A549 (cell line): ENCODE results near the gene IFT25. TPM values are rescaled to one million over a fixed set of nuclear protein-coding genes. Genes with fewer than 3 reads are reported as not detected.

Experiments used
- ATAC-seq, 2 experiments: fragments of 200-7000 bp in 1 of 2; fragments of >200 bp in 1 of 2; cut with Nextera tagmentation in 1 of 2; cut with Tn5 transposase in 1 of 2; 3 replicates each; pipeline versions ENCODE4 v1.8.0 to v1.9.1; 2018 to 2020; ENCODE audit warnings: mild to moderate bottlenecking in 1 of 2, moderate library complexity in 1 of 2
- CTCF ChIA-PET: fragments of 300-600 bp; sonication (Branson Sonifier 250); formaldehyde crosslinking; extraction: SDS; loops from one replicate; lab custom pipeline; 2021; ENCODE audit warnings: antibody characterized with exemption, inconsistent platforms; lab: Yijun Ruan, JAX
- POLR2A ChIA-PET: fragments of 350-600 bp; formaldehyde crosslinking; extraction: SDS; loops from one replicate; lab custom pipeline; 2021; ENCODE audit warnings: antibody characterized with exemption, inconsistent platforms; lab: Yijun Ruan, JAX
- DNase-seq, 2 experiments: peaks; one replicate each; pipeline versions ENCODE4 v3.0.0 to v3.0.0-alpha.2; 2011 to 2016; ENCODE audit warnings: low read depth in 1 of 2, low spot score in 1 of 2
- FAIRE-seq: peaks from 2 replicates; lab custom pipeline; 2011; peaks lifted over from hg19 to GRCh38; lab: Jason Lieb, UNC
- H3K27ac ChIP-seq, 2 experiments: fragments of >200 bp; sonication (Bioruptor Twin); formaldehyde crosslinking; 3 replicates each; pipeline ENCODE4 v1.5.1; 2016 to 2017
- H3K4me1 ChIP-seq: fragments of >200 bp; sonication (Bioruptor Twin); formaldehyde crosslinking; 3 replicates; pipeline ENCODE4 v1.6.1; 2016
- H3K4me2 ChIP-seq: fragments of >200 bp; sonication (Bioruptor Twin); formaldehyde crosslinking; 3 replicates; pipeline ENCODE4 v1.6.1; 2016
- H3K4me3 ChIP-seq: fragments of >200 bp; sonication (Bioruptor Twin); formaldehyde crosslinking; 3 replicates; pipeline ENCODE4 v1.5.1; 2016
- H3K9me3 ChIP-seq: fragments of >200 bp; sonication (Bioruptor Twin); formaldehyde crosslinking; 3 replicates; pipeline ENCODE4 v1.6.1; 2016
- BCL3 ChIP-seq: fragments of >200 bp; sonication (Bioruptor Twin); formaldehyde crosslinking; IDR thresholded peaks from 3 replicates; pipeline ENCODE4 v1.6.1; 2016
- CBX2 ChIP-seq: fragments of 200-600 bp; sonication (generic); IDR thresholded peaks from 2 replicates; pipeline ENCODE4 v1.6.1; 2016; ENCODE audit warnings: low read depth, mild to moderate bottlenecking, borderline replicate concordance
- CTCF ChIP-seq: fragments of >200 bp; sonication (Bioruptor Twin); formaldehyde crosslinking; IDR thresholded peaks from 3 replicates; pipeline ENCODE4 v1.5.1; 2016
- E2F6 ChIP-seq: IDR thresholded peaks from 2 replicates; pipeline ENCODE4 v1.6.1; 2012; ENCODE audit warnings: low read depth, borderline replicate concordance
- FOSB ChIP-seq: fragments of 250-450 bp; sonication (Bioruptor Pico); IDR thresholded peaks from 2 replicates; pipeline ENCODE4 v1.5.0; 2020; ENCODE audit warnings: mild to moderate bottlenecking, moderate library complexity
- GATA3 ChIP-seq: IDR thresholded peaks from 2 replicates; pipeline ENCODE4 v1.6.1; 2012; ENCODE audit warnings: borderline replicate concordance
- HEYL ChIP-seq: fragments of 250-450 bp; sonication (Bioruptor Pico); IDR thresholded peaks from 2 replicates; pipeline ENCODE4 v1.8.0; 2021; ENCODE audit warnings: mild to moderate bottlenecking, moderate library complexity
- HOXA7 ChIP-seq: fragments of 250-450 bp; sonication (Bioruptor Pico); IDR thresholded peaks from 2 replicates; pipeline ENCODE4 v1.5.0; 2020; ENCODE audit warnings: mild to moderate bottlenecking, moderate library complexity
- HOXB13 ChIP-seq: fragments of 250-450 bp; sonication (Bioruptor Pico); IDR thresholded peaks from 2 replicates; pipeline ENCODE4 v1.5.0; 2020; ENCODE audit warnings: low read depth, mild to moderate bottlenecking, moderate library complexity
- JUN ChIP-seq, 2 experiments: fragments of >200 bp; sonication (Bioruptor Twin); formaldehyde crosslinking; IDR thresholded peaks; 2 replicates in 1 of 2; 3 replicates in 1 of 2; pipeline ENCODE4 v1.6.1; 2016 to 2017
- JUNB ChIP-seq: fragments of >200 bp; sonication (Bioruptor Twin); formaldehyde crosslinking; IDR thresholded peaks from 2 replicates; pipeline ENCODE4 v1.6.1; 2016
- MAZ ChIP-seq: fragments of 150-350 bp; IDR thresholded peaks from 2 replicates; pipeline ENCODE4 v1.6.1; 2014; ENCODE audit warnings: antibody characterized with exemption, low read depth, low read length, borderline replicate concordance
- NFE2L2 ChIP-seq: fragments of 150-350 bp; conservative IDR thresholded peaks from 2 replicates; pipeline ENCODE4 v1.6.1; 2014; ENCODE audit warnings: low read length
- NR3C1 ChIP-seq: fragments of >200 bp; sonication (Bioruptor Twin); formaldehyde crosslinking; IDR thresholded peaks from 3 replicates; pipeline ENCODE4 v1.6.1; 2017
- RAD21 ChIP-seq, 2 experiments: fragments of >200 bp in 1 of 2; sonication (Bioruptor Twin) in 1 of 2; formaldehyde crosslinking in 1 of 2; IDR thresholded peaks in 1 of 2; conservative IDR thresholded peaks in 1 of 2; 2 replicates in 1 of 2; 3 replicates in 1 of 2; pipeline ENCODE4 v1.6.1; 2012 to 2018; ENCODE audit warnings: inconsistent platforms in 1 of 2
- RARB ChIP-seq: fragments of 250-450 bp; sonication (Bioruptor Pico); IDR thresholded peaks from 2 replicates; pipeline ENCODE4 v1.8.0; 2021; ENCODE audit warnings: mild to moderate bottlenecking, moderate library complexity
- REST ChIP-seq: fragments of 200-600 bp; sonication (generic); IDR thresholded peaks from 2 replicates; pipeline ENCODE4 v1.6.1; 2016; ENCODE audit warnings: antibody characterized with exemption, mild to moderate bottlenecking, moderate library complexity
- TFCP2L1 ChIP-seq: fragments of 250-450 bp; sonication (Bioruptor Pico); IDR thresholded peaks from 2 replicates; pipeline ENCODE4 v1.5.0; 2021; ENCODE audit warnings: mild to moderate bottlenecking
- TP53 ChIP-seq: fragments of 250-450 bp; sonication (Bioruptor Pico); IDR thresholded peaks from 2 replicates; pipeline ENCODE4 v1.5.0; 2021; ENCODE audit warnings: mild to moderate bottlenecking, moderate library complexity
- ZNF302 ChIP-seq: fragments of 250-450 bp; sonication (Bioruptor Pico); IDR thresholded peaks from 2 replicates; pipeline ENCODE4 v1.9.0; 2021; ENCODE audit warnings: inconsistent platforms, mild to moderate bottlenecking, moderate library complexity
- WGBS: methylation state at CpG from one replicate; pipeline ENCODE4 v1.1.6; 2017; ENCODE audit errors: missing lambda C conversion rate; 5-methylcytosine and 5-hydroxymethylcytosine counted together
- polyA plus RNA-seq, 4 experiments: library from polyadenylated mRNA; depleted of rRNA in 3 of 4; stranded (reverse); fragments of >200 nt; fragmentation: RNase III in 1 of 4; extraction: RNeasy Plus Mini Kit Qiagen cat#74134 plus additional on column Dnase treatment in 1 of 4; gene quantifications; 2 replicates in 3 of 4; 3 replicates in 1 of 4; pipeline ENCODE4 v1.2.3, GENCODE V29; 2011 to 2017

IFT25 gene
- polyA plus RNA-seq, 2 of the 4 experiments (the other 2 are of a cell fraction), result 39.0 to 49.4 TPM

GRCh38 chr1:53966794-53967193, 21.3 kb upstream of the IFT25 start:
- WGBS, result 77% methylated on average over 3 of the region's 3 CpGs

More at GRCh38 chr1:53966794-53967193, 21.3 kb upstream of the IFT25 start:
- no peak overlapping the region for H3K4me3 ChIP-seq
- TF ChIP-seq FOSB, result no peak
- no peak for TF ChIP-seq ZNF302 (CRISPR knock-in tag)
- no peak for TF ChIP-seq RARB (CRISPR knock-in tag)
- TF ChIP-seq MAZ, result no peak
- no peak for TF ChIP-seq RAD21 (conservative IDR thresholded peaks at IDR 0.05 in 1 of 2, IDR thresholded peaks at IDR 0.05 in 1 of 2)
- no peak for TF ChIP-seq E2F6
- TF ChIP-seq REST, result no peak
- no peak for TF ChIP-seq NR3C1
- no peak for TF ChIP-seq BCL3
- TF ChIP-seq HEYL (CRISPR knock-in tag), result no peak
- TF ChIP-seq HOXB13, result no peak
- TF ChIP-seq GATA3, result no peak
- TF ChIP-seq TFCP2L1, result no peak
- no peak for TF ChIP-seq HOXA7 (CRISPR knock-in tag)
- TF ChIP-seq JUN (IDR thresholded peaks at IDR 0.05), result no peak
- no peak for TF ChIP-seq CTCF
- TF ChIP-seq TP53, result no peak
- no peak for TF ChIP-seq CBX2
- TF ChIP-seq NFE2L2, result no peak
- no peak for TF ChIP-seq JUNB
- ATAC-seq (no peak), FAIRE-seq (no peak), DNase-seq (no peak)
- no peak overlapping the region for H3K4me2 ChIP-seq
- no peak overlapping the region for H3K27ac ChIP-seq
- H3K4me1 ChIP-seq, result peaks cover 18% of the 10 kb centered on the region
- CTCF ChIA-PET, result interaction anchor here (0.6 to 1.4 kb wide), 3 partner anchors 17 to 88 kb away, joined by 3 read pairs; no protein-coding TSS in a partner anchor
- POLR2A ChIA-PET, result no interaction called here
- H3K9me3 ChIP-seq, result no peaks in the 10 kb centered on the region
